TTC549 (cell line): ENCODE results near the gene TGFBR3.
"Not testable (repeated sequence)": the region's sequence is repeated elsewhere in the genome, so short reads cannot be mapped to it uniquely, and the experiment has no call there.

Experiments
- FAIRE-seq: peaks from 2 replicates; lab custom pipeline; 2012; peaks lifted over from hg19 to GRCh38; lab: Jason Lieb, UNC

Gene TGFBR3

DNA sequence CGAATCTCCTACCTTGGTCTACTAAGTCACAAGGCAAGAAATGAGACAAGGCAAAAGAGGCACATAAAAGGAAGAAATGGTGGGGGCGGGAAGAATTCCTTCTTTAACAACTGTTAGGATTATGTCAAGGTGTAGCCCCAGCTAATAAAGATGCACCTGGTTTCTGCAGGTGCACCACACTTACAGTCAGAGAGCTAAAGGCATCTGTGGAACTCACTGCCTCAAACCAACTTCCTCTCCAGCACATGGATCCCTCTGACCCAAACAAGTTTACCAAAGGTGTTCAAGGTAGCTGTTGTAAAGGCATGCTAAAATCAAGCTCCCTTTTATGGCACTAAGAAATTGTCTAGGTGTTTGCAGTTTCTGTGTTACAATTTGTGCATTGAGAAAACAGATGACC, 38.1 kb downstream of the TGFBR3 start:
- no peak for FAIRE-seq

DNA sequence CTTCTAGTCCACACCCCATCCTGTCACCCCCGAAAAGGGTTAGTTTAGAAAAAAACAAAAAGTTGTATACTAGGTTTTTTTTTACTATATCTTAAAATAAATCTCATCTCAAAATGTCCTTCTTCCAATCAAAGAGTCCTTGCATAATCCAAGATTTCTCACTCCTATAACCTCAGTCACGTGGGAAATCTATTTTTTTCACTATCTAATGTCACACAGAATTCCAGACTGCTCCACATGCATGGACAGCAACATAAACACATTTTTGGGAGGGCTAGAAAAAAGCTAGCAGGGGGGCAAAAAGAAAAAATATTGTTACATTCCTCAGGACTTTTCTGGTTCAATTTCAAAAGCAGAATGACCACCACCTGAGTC, 39.3 kb downstream of the TGFBR3 start:
- no peak for FAIRE-seq

GRCh38 chr1:91846007-91846638, 39.8 kb downstream of the TGFBR3 start:
- FAIRE-seq: no peak

DNA sequence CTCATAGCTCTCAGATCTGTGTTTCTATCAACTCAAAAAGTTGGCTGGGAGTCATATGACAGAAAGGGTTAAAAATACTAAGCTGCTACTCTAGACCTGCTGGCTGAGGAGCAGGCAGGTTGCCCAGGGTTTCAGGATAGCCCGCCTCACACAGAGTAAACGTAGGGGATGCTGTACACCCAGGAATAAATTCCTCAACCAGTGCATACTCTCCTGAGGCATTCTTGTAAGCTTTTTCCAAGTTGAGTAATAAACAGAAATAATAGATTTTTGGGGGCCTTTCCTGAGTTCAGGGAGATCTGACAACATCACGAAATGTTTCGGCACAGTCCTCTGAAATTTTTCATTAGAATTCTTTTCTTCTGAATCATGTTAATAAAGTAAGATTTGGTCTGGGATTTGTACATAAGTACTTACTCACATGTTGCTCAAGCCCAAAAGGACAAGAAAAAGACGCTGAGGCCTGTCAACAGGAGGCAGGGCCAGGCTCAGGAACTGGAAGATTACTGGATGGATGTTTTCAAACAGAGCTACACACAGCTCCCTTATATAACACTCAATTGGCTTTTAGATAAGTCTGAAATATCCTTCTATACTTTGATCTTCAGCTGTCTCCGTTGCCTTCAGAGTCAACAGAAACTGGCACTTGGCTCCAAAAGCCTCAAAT, 41.0 kb downstream of the TGFBR3 start:
- FAIRE-seq: no peak

- FAIRE-seq: no peak
These were observed 42.1 kb downstream of the TGFBR3 start for GRCh38 chr1:91843843-91844242.

DNA sequence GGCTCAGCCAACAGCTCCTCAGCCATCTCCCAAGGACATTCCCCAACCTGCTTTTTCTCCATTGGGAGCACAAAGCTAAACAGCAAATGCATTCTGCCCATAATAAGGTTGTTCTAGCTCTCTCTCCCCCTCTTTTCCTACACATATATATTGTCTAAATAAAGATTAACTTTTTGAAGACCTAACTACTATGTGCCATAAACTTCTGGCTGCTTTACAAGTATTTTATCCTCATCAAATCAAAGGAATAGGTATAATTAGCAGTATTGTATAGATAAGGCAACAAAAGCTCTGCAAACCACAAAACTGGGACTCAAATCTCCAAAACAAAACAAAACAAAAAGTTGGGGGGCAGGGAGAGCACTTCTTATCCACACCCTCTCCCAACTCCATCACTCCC, 43.4 kb downstream of the TGFBR3 start:
- no peak for FAIRE-seq

DNA sequence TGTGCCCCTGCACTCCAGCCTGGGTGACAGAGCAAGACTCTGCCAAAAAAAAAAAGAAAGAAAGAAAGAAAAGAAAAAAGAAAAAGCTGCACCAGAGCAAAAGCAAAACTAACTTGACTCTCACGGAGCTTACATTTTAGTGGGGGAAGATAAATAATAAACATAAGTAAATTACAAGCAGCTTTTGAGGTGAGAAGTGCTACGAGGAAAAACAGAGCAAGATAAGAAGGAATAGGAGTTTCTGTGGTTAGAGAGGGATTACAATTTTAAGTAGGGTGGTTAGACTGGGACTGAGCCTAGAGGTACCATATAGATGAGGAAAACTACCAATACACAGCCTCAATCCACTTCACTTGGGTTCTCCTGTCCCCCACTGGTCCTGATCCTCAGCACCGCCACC, 43.9 kb downstream of the TGFBR3 start:
- no peak for FAIRE-seq

DNA sequence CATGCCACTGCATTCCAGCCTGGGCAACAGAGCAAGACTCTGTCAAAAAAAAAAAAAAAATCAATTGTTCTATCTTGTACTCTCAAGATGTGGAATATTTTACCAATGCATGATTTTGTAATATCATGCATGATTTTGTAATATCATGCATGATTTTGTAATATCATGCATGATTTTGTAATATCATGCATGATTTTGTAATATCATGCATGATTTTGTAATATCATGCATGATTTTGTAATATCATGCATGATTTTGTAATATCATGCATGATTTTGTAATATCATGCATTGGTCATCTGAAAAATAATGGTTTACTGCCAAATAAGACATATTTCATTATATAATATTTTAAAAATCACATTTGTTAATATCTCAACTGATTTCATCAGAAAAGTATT, 45.7 kb downstream of the TGFBR3 start:
- FAIRE-seq: not testable (repeated sequence)

GRCh38 chr1:91836331-91837040, 49.5 kb downstream of the TGFBR3 start:
- FAIRE-seq: no peak

GRCh38 chr1:91835087-91835521, 50.8 kb downstream of the TGFBR3 start:
- FAIRE-seq: no peak

GRCh38 chr1:91834549-91834948, 51.4 kb downstream of the TGFBR3 start:
- not testable (repeated sequence) for FAIRE-seq

- no peak for FAIRE-seq
These were observed 52.0 kb downstream of the TGFBR3 start for GRCh38 chr1:91833946-91834345.

GRCh38 chr1:91831132-91831930, 54.6 kb downstream of the TGFBR3 start:
- FAIRE-seq: no peak

GRCh38 chr1:91830242-91831131, 55.5 kb downstream of the TGFBR3 start:
- no peak for FAIRE-seq

DNA sequence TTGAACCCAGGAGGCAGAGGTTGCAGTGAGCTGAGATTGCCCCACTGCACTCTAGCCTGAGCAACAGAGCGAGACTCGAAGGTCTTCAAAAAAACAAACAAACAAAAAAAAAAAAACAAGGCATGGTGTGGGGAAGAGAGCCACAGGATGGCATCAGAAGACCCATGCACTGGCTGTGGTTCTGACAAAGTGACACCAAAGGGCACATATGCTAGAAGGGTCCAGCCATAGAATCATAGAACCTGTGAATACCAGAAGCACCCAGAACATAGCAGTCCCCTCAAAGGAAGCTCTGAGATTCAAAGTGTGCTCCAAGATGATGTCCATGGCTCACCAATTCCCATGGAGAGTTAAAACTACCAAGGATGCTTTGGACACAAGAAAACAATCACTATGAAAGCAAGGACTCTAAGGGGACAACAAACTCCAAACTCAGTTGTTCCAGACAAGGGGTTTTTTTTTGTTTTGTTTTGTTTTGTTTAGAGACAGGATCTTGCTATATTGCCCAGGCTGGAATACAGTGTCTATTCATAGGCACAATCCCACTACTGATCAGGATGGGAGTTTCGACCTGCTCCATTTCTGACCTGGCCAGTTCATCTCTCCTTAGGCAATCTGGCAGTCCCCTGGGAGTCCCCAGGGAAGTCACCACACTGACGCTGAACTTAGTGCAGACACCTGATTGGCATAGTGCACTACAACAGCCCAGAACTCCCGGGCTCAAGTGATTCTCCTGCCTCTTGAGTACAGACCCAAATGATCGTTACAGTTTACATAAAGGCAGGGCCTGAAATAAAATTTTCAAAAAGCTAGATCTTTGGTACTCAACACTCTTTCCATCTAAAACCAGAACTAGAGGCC, 56.4 kb downstream of the TGFBR3 start:
- FAIRE-seq: no peak

DNA sequence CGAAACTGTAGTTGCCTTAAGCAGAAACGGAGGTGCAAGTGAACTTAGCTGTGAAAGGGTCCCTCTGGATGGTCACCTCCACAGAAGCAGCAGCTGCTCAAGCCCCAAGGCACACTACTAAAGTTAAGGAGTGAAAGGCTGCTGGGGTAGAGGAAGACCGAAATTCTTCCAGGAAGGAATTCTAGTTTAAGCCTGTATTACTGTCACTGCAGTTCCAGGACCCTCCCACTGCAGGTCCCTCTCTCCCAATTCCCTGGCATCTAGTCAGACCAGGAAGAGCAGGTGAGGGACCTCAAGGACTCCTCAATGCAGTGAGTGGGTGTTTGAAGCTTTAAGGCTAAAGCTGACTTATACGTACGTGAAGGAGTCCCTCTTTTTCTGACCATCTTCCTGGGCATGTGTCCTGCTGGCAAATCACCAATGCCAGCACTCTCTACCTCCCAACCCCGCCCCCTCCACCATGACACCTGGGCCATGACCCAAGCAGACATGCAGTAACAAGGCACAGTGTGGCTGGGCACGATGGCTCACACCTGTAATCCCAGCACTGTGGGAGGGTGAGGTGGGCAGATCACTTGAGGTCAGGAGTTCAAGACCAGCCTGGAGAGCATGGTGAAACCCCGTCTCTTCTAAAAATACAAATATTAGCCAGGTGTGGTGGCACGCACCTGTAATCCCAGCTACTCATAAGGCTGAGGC, 57.2 kb downstream of the TGFBR3 start:
- FAIRE-seq: no peak

- FAIRE-seq: no peak
These were observed 58.3 kb downstream of the TGFBR3 start for GRCh38 chr1:91827459-91828321.

GRCh38 chr1:91827087-91827458, 58.9 kb downstream of the TGFBR3 start:
- FAIRE-seq: no peak

DNA sequence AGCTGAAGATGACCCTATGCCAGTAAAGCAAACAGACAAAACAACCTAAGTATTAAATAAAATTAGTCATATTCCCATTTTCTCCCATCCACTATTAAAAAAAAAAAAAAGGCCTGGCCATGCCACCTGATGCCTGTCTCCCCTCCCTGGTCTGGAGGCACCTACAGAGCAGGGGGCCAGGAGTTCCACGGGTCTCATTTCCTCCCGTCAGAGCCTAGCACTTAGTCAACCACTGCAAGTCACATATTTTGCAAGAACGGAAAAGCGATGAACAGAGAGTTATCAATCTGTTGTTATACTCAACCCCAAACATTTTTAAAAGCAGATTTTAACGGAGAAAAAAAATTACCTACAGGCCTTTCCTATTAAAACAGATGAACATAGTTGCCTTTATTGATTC, 59.3 kb downstream of the TGFBR3 start:
- FAIRE-seq: no peak
